CD4-positive, alpha-beta T cell treated with Interleukin-12 subunit alpha and Interleukin-12 subunit beta, for 1 hour (primary cell): Measurements from ENCODE around the gene CD2AP.
"Not testable (repeated sequence)": the region's sequence is repeated elsewhere in the genome, so short reads cannot be mapped to it uniquely, and the experiment has no call there.

Experiments
- DNase-seq: peaks from one replicate; pipeline ENCODE4 v3.0.0-alpha.2; 2020

CD2AP gene

GRCh38 chr6:47502920-47503319 is 25.3 kb downstream of the CD2AP start:
- no peak for DNase-seq

GRCh38 chr6:47509937-47510336 is 32.3 kb downstream of the CD2AP start:
- DNase-seq = no peak

- DNase-seq = no peak
Measured at GRCh38 chr6:47512872-47513271, 35.3 kb downstream of the CD2AP start.

GRCh38 chr6:47519279-47519678 is 41.7 kb downstream of the CD2AP start:
- no peak for DNase-seq

- no peak for DNase-seq
Measured at GRCh38 chr6:47520282-47520681, 42.7 kb downstream of the CD2AP start.

GRCh38 chr6:47521961-47522360 is 44.4 kb downstream of the CD2AP start:
- no peak for DNase-seq

GRCh38 chr6:47524136-47524845 is 46.7 kb downstream of the CD2AP start:
- no peak for DNase-seq

- DNase-seq = no peak
Measured at GRCh38 chr6:47525330-47526057, 47.9 kb downstream of the CD2AP start.

- no peak for DNase-seq
Measured at GRCh38 chr6:47527274-47527673, 49.7 kb downstream of the CD2AP start.

GRCh38 chr6:47529734-47530133 is 52.1 kb downstream of the CD2AP start:
- no peak for DNase-seq

- no peak for DNase-seq
Measured at GRCh38 chr6:47532981-47533585, 55.5 kb downstream of the CD2AP start.

GRCh38 chr6:47534063-47534462 is 56.5 kb downstream of the CD2AP start:
- DNase-seq = no peak

GRCh38 chr6:47535316-47536225 is 58.0 kb downstream of the CD2AP start:
- DNase-seq = no peak

- DNase-seq = no peak
Measured at GRCh38 chr6:47536816-47537401, 59.3 kb downstream of the CD2AP start.

GRCh38 chr6:47545223-47545622 is 67.6 kb downstream of the CD2AP start:
- DNase-seq = no peak

- no peak for DNase-seq
Measured at GRCh38 chr6:47551670-47552069, 74.1 kb downstream of the CD2AP start.

GRCh38 chr6:47552319-47552718 is 74.7 kb downstream of the CD2AP start:
- no peak for DNase-seq

- not testable (repeated sequence) for DNase-seq
Measured at GRCh38 chr6:47553243-47553642, 75.7 kb downstream of the CD2AP start.

- DNase-seq = not testable (repeated sequence)
Measured at GRCh38 chr6:47556459-47556858, 78.9 kb downstream of the CD2AP start.

- no peak for DNase-seq
Measured at GRCh38 chr6:47563162-47563561, 85.6 kb downstream of the CD2AP start.

GRCh38 chr6:47566602-47567001 is 89.0 kb downstream of the CD2AP start:
- DNase-seq = not testable (repeated sequence)

- no peak for DNase-seq
Measured at GRCh38 chr6:47567586-47567985, 90.0 kb downstream of the CD2AP start.

- no peak for DNase-seq
Measured at GRCh38 chr6:47571488-47571887, 93.9 kb downstream of the CD2AP start.
